GM19397 (cell line): ENCODE results near the gene KCNAB1.

Experiments used
- ATAC-seq: cut with Tn5 transposase; IDR thresholded peaks from one replicate; pipeline ENCODE4 v1.9.1; 2021; ENCODE audit warnings: mild to moderate bottlenecking, moderate library complexity; ENCODE audit not compliant: unreplicated experiment

The KCNAB1 gene

GRCh38 chr3:156358232-156358631 is 237.9 kb downstream of the KCNAB1 start:
- ATAC-seq = no peak

GRCh38 chr3:156359368-156359767 is 239.0 kb downstream of the KCNAB1 start:
- no peak for ATAC-seq

- ATAC-seq = no peak
Measured at GRCh38 chr3:156360083-156360482, 239.7 kb downstream of the KCNAB1 start.

GRCh38 chr3:156360963-156361362 is 240.6 kb downstream of the KCNAB1 start:
- no peak for ATAC-seq

- no peak for ATAC-seq
Measured at GRCh38 chr3:156366559-156366958, 246.2 kb downstream of the KCNAB1 start.

GRCh38 chr3:156368189-156368588 is 247.8 kb downstream of the KCNAB1 start:
- ATAC-seq = no peak

- no peak for ATAC-seq
Measured at GRCh38 chr3:156371701-156372100, 251.3 kb downstream of the KCNAB1 start.

GRCh38 chr3:156373095-156373494 is 252.7 kb downstream of the KCNAB1 start:
- ATAC-seq = no peak

- ATAC-seq = no peak
Measured at GRCh38 chr3:156373654-156374053, 253.3 kb downstream of the KCNAB1 start.

- ATAC-seq = no peak
Measured at GRCh38 chr3:156376199-156376598, 255.8 kb downstream of the KCNAB1 start.

- ATAC-seq = no peak
Measured at GRCh38 chr3:156377266-156377665, 256.9 kb downstream of the KCNAB1 start.

GRCh38 chr3:156377718-156378117 is 257.3 kb downstream of the KCNAB1 start:
- no peak for ATAC-seq

GRCh38 chr3:156378871-156379270 is 258.5 kb downstream of the KCNAB1 start:
- no peak for ATAC-seq

- no peak for ATAC-seq
Measured at GRCh38 chr3:156379327-156379726, 258.9 kb downstream of the KCNAB1 start.

GRCh38 chr3:156381253-156381652 is 260.9 kb downstream of the KCNAB1 start:
- no peak for ATAC-seq

GRCh38 chr3:156382458-156383346 is 262.3 kb downstream of the KCNAB1 start:
- ATAC-seq = no peak

- no peak for ATAC-seq
Measured at GRCh38 chr3:156383441-156384025, 263.2 kb downstream of the KCNAB1 start.

- ATAC-seq = peak; percentile 79
Measured at GRCh38 chr3:156388497-156389448, 268.4 kb downstream of the KCNAB1 start.

- ATAC-seq = no peak
Measured at GRCh38 chr3:156389449-156389950, 269.1 kb downstream of the KCNAB1 start.

- ATAC-seq = no peak
Measured at GRCh38 chr3:156390846-156391245, 270.5 kb downstream of the KCNAB1 start.
